AG09309 (cell line): ENCODE measurements around the gene HLA-DRB1.

Source experiments
- DNase-seq: peaks from one replicate; pipeline ENCODE4 v3.0.0-alpha.2; 2010; ENCODE audit warnings: low read depth
- H3K4me3 ChIP-seq: 2 replicates; pipeline ENCODE4 v1.5.1; 2011; ENCODE audit warnings: mild to moderate bottlenecking, low read depth, low read length, moderate library complexity; ENCODE audit not compliant: control insufficient read depth
- CTCF ChIP-seq: IDR thresholded peaks from 2 replicates; pipeline ENCODE4 v1.5.1; 2011; ENCODE audit warnings: mild to moderate bottlenecking, low read depth, low read length, inconsistent platforms; ENCODE audit not compliant: insufficient read depth, control insufficient read depth; ENCODE audit errors: missing control alignments

The HLA-DRB1 gene

DNA sequence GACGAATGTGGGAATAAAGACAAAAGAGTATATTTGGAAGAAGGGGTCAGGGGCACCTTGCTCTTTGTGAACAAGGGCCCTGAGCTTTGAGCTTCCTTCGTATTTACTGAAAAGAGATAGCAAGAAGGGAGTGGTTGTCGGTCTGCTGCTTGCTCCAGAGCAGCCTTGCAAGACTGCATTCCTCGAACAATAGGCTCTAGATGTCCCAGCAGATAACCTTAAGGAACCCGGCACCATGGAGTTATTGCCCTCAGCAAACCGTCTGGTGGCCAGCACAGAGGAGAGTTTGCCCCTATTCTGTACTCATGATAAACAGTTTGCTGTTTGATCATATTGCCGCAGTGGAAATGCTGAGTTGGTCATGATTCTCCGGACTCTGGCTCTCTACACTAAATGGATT is 22.7 kb downstream of the HLA-DRB1 start:
- no peak for DNase-seq
- no peak for TF ChIP-seq CTCF
- no peak overlapping the region for H3K4me3 ChIP-seq

- DNase-seq, result no peak
- TF ChIP-seq CTCF, result no peak
- H3K4me3 ChIP-seq, result no peak overlapping the region
These were observed 24.1 kb downstream of the HLA-DRB1 start for GRCh38 chr6:32565511-32565910.

DNA sequence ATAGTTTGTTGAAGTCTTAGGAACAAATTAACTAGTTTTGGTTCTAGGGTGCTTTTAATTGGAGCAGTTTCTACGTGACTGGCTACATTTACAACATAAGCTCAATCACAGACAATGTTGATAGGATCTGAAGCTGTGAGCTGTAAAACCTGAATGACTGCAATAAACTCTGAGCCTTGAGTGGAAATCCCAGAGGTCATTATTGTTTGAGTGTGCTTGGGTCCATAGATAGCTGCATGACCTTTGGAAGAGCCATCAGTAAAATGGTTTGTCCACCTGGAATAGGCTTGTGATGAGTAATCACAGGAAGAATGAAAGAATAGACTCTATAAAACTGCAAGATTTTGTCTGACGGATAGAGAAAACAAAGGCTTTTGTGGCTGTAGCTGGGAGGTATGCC is 26.7 kb downstream of the HLA-DRB1 start:
- no peak for TF ChIP-seq CTCF
- DNase-seq, result no peak
- no peak overlapping the region for H3K4me3 ChIP-seq

DNA sequence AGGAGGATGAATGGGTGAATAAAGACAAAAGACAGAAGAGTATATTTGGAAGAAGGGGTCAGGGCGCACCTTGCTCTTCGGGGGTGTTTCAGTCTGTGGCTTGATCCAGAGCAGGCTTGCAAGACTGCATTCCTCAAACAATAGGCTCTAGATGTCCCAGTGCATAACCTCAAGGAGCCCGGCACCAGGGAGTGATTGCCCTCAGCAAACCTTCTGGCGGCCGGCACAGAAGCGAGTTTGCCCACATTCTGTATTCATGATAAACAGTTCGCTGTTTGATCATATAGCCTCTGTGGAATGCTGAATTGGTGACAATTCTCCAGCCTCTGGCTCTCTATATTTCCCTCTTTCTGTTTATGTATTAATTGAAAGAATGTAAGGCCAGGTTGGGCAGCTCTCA is 29.9 kb downstream of the HLA-DRB1 start:
- DNase-seq, result no peak
- TF ChIP-seq CTCF, result no peak
- H3K4me3 ChIP-seq, result no peak overlapping the region

DNA sequence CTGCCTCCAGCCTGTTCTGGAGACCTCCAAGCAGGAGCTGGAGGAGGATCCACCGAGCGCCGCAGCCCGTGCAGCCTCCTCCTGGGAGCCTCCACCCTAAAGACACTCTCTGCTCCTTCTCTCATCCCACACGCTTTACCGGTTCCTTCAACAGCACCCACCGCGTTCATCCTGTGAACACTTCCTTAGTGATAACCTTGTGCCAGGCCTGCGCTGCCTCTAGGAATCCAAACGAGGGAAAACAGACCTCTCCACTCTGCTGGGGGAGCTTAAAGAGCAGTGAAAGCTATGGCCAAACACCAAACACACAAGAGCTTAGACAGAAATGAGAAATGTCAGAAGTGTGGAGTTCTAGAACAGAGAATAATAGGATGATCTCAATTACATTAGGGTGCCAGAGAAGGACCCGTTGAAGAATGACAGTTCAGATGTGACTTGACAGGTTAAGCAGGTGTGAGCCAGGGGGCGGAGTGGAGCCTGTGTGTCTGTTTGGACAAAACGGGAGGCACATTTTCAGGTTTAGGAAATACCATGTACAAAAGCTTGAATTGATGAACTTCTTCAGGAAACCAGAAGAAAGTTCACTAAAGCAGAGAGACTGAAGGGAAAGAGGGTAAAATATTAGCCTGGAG is 31.1 kb downstream of the HLA-DRB1 start:
- no peak for DNase-seq
- no peak for TF ChIP-seq CTCF

DNA sequence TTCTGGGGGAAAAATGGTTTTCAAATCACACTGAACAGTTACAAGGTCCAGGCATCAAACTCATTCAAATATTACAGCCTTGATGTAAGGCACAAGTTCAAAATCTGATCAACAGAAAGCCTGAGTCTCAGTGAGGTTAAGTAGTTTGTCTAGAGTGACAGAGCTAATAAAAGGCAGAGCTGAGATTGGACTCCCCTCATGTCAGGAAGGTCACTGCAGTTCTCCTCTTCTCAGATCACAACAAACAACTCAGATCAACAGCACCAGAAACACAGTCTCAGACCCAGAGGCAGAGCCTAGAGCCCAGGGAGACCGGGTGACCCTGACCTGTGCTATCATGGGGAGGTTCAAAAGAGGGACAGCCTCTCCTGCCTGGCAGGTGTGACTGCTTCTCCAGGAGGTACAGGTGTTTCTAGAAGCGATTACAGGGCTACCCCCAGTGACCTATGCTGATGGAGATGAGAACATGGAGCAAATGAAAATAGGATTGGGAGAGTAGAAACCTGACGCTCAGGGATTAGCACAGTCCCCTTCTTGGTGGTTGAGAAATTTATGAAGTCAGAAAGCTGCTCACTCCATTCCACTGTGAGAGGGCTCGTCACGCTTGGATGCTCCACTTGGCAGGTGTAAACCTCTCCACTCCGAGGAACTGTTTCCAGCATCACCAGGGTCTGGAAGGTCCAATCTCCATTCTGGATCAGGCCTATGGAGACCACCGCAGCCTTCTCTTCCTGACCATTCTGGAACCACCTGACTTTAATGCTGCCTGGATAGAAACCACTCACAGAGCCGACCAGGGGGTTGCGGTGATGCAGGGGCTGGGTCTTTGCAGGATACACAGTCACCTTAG is 35.3 kb downstream of the HLA-DRB1 start:
- no peak for TF ChIP-seq CTCF
- H3K4me3 ChIP-seq, result no peak overlapping the region
- DNase-seq, result no peak

More for the DNA sequence above, 31.1 kb downstream of the HLA-DRB1 start:
- H3K4me3 ChIP-seq, result no peak overlapping the region
